Measurements from ENCODE around the gene GNG11.
"Not testable (repeated sequence)": the region's sequence is repeated elsewhere in the genome, so short reads cannot be mapped to it uniquely, and the experiment has no call there.

GNG11 gene

GRCh38 chr7:93913197-93913596 lies 8.3 kb upstream of the GNG11 start:
- in situ Hi-C loops (cut with HindIII; ENCODE audit: low sequenced_read_pairs), result no loop called here
- DNase-seq (ENCODE audit: low read depth, low spot score), result no peak

GRCh38 chr7:93914581-93915066 lies 6.9 kb upstream of the GNG11 start:
- DNase-seq (ENCODE audit: low read depth, low spot score), result peak; percentile 43
- in situ Hi-C loops (cut with HindIII; ENCODE audit: low sequenced_read_pairs), result no loop called here
- no peak overlapping the region for H3K4me3 ChIP-seq (ENCODE audit: low read depth, low read length)
- TF ChIP-seq CTCF (IDR thresholded peaks at IDR 0.05; ENCODE audit: low read depth, low read length), result no peak

More at GRCh38 chr7:93913197-93913596, 8.3 kb upstream of the GNG11 start:
- no peak for TF ChIP-seq CTCF (IDR thresholded peaks at IDR 0.05; ENCODE audit: low read depth, low read length)
- H3K4me3 ChIP-seq (ENCODE audit: low read depth, low read length), result no peak overlapping the region

- in situ Hi-C loops (cut with HindIII; ENCODE audit: low sequenced_read_pairs); DNase-seq (ENCODE audit: low read depth, low spot score); H3K4me3 ChIP-seq (ENCODE audit: low read depth, low read length): not testable (repeated sequence)
These were observed 6.2 kb upstream of the GNG11 start for GRCh38 chr7:93915206-93915842.

- H3K4me3 ChIP-seq (ENCODE audit: low read depth, low read length); DNase-seq (ENCODE audit: low read depth, low spot score); in situ Hi-C loops (cut with HindIII; ENCODE audit: low sequenced_read_pairs): not testable (repeated sequence)
These were observed 5.6 kb upstream of the GNG11 start for GRCh38 chr7:93915888-93916287.

- H3K4me3 ChIP-seq (ENCODE audit: low read depth, low read length); in situ Hi-C loops (cut with HindIII; ENCODE audit: low sequenced_read_pairs); DNase-seq (ENCODE audit: low read depth, low spot score): not testable (repeated sequence)
These were observed 5.2 kb upstream of the GNG11 start for GRCh38 chr7:93916315-93916714.

GRCh38 chr7:93920496-93921182 lies 896 bp upstream of the GNG11 start:
- DNase-seq (ENCODE audit: low read depth, low spot score), result peak; percentile 33
- peak overlapping the region; percentile 57 for H3K4me3 ChIP-seq (ENCODE audit: low read depth, low read length)
- in situ Hi-C loops (cut with HindIII; ENCODE audit: low sequenced_read_pairs), result no loop called here
- no peak for TF ChIP-seq CTCF (IDR thresholded peaks at IDR 0.05; ENCODE audit: low read depth, low read length)

- no peak for TF ChIP-seq CTCF (IDR thresholded peaks at IDR 0.05; ENCODE audit: low read depth, low read length)
- DNase-seq (ENCODE audit: low read depth, low spot score), result no peak
- in situ Hi-C loops (cut with HindIII; ENCODE audit: low sequenced_read_pairs), result no loop called here
- H3K4me3 ChIP-seq (ENCODE audit: low read depth, low read length), result peak overlapping the region; percentile 57
These were observed 349 bp upstream of the GNG11 start for GRCh38 chr7:93921186-93921585.

- TF ChIP-seq CTCF (IDR thresholded peaks at IDR 0.05; ENCODE audit: low read depth, low read length), result no peak
- peak; percentile 29 for DNase-seq (ENCODE audit: low read depth, low spot score)
- in situ Hi-C loops (cut with HindIII; ENCODE audit: low sequenced_read_pairs), result no loop called here
- H3K4me3 ChIP-seq (ENCODE audit: low read depth, low read length), result peak overlapping the region; percentile 57
These were observed 1.8 kb downstream of the GNG11 start for GRCh38 chr7:93923296-93923695.

All from astrocyte of the spinal cord (primary cell).